GM15510 (cell line): ENCODE measurements around the gene GTF2F2.

Experiments
- POLR2A ChIP-seq: IDR thresholded peaks from 3 replicates; pipeline ENCODE4 v1.6.1; 2011; ENCODE audit warnings: borderline replicate concordance; ENCODE audit not compliant: insufficient read length; ENCODE audit errors: extremely low read depth

The GTF2F2 gene

GRCh38 chr13:45316338-45316737 is 196.0 kb downstream of the GTF2F2 start:
- TF ChIP-seq POLR2A, result no peak

GRCh38 chr13:45316996-45317395 is 196.7 kb downstream of the GTF2F2 start:
- TF ChIP-seq POLR2A, result no peak

GRCh38 chr13:45320876-45321629 is 200.7 kb downstream of the GTF2F2 start:
- no peak for TF ChIP-seq POLR2A

GRCh38 chr13:45325806-45326205 is 205.5 kb downstream of the GTF2F2 start:
- TF ChIP-seq POLR2A, result no peak

- TF ChIP-seq POLR2A, result no peak
Observed at GRCh38 chr13:45327253-45327955, 207.1 kb downstream of the GTF2F2 start.

- TF ChIP-seq POLR2A, result no peak
Observed at GRCh38 chr13:45328661-45329111, 208.4 kb downstream of the GTF2F2 start.

- no peak for TF ChIP-seq POLR2A
Observed at GRCh38 chr13:45331123-45331619, 210.9 kb downstream of the GTF2F2 start.

- TF ChIP-seq POLR2A, result no peak
Observed at GRCh38 chr13:45331692-45332035, 211.4 kb downstream of the GTF2F2 start.

GRCh38 chr13:45332036-45332830 is 211.9 kb downstream of the GTF2F2 start:
- no peak for TF ChIP-seq POLR2A

GRCh38 chr13:45332831-45333219 is 212.5 kb downstream of the GTF2F2 start:
- no peak for TF ChIP-seq POLR2A

GRCh38 chr13:45333251-45333976 is 213.1 kb downstream of the GTF2F2 start:
- TF ChIP-seq POLR2A, result no peak
